H9 (cell line): ENCODE measurements around the gene B3GLCT. TPM values are rescaled to one million over a fixed set of nuclear protein-coding genes. Genes with fewer than 3 reads are reported as not detected.

Experiments used
- DNase-seq: peaks from one replicate; pipeline ENCODE4 v3.0.0-alpha.2; 2017
- H2AFZ ChIP-seq: one replicate; pipeline ENCODE4 v1.6.1; 2013; ENCODE audit warnings: mild to moderate bottlenecking, low read length, control low read depth, moderate library complexity
- H2AK5ac ChIP-seq: 2 replicates; pipeline ENCODE4 v1.6.1; 2013; ENCODE audit warnings: low read length, control low read depth, mixed read lengths; ENCODE audit not compliant: insufficient read length
- H2BK120ac ChIP-seq: one replicate; pipeline ENCODE4 v1.6.1; 2013; ENCODE audit warnings: low read depth, mild to moderate bottlenecking, low read length, control low read depth, inconsistent platforms; ENCODE audit not compliant: poor library complexity, severe bottlenecking
- H2BK12ac ChIP-seq: 2 replicates; pipeline ENCODE4 v1.6.1; 2013; ENCODE audit warnings: low read length, control low read depth, mixed read lengths, low read depth; ENCODE audit not compliant: insufficient read length
- H2BK15ac ChIP-seq: 2 replicates; pipeline ENCODE4 v1.6.1; 2013; ENCODE audit warnings: low read depth, low read length, control low read depth
- H2BK20ac ChIP-seq: one replicate; pipeline ENCODE4 v1.6.1; 2013; ENCODE audit warnings: low read depth, mild to moderate bottlenecking, low read length, control low read depth, inconsistent platforms; ENCODE audit not compliant: poor library complexity, severe bottlenecking
- H2BK5ac ChIP-seq: 2 replicates; pipeline ENCODE4 v1.6.1; 2013; ENCODE audit warnings: low read length, control low read depth, mixed read lengths; ENCODE audit not compliant: insufficient read length
- H3K14ac ChIP-seq: 2 replicates; pipeline ENCODE4 v1.6.1; 2013; ENCODE audit warnings: low read length, control low read depth; ENCODE audit not compliant: insufficient read depth
- H3K18ac ChIP-seq: 2 replicates; pipeline ENCODE4 v1.6.1; 2013; ENCODE audit warnings: low read depth, mild to moderate bottlenecking, mixed read lengths, low read length, control low read depth; ENCODE audit not compliant: insufficient read length
- H3K23ac ChIP-seq: 2 replicates; pipeline ENCODE4 v1.6.1; 2013; ENCODE audit warnings: low read length, control low read depth, mixed read lengths, low read depth; ENCODE audit not compliant: insufficient read length
- H3K23me2 ChIP-seq: 2 replicates; pipeline ENCODE4 v1.6.1; 2013; ENCODE audit warnings: low read depth, mild to moderate bottlenecking, mixed read lengths, low read length, control low read depth; ENCODE audit not compliant: insufficient read length, poor library complexity, severe bottlenecking
- H3K27ac ChIP-seq: 2 replicates; pipeline ENCODE4 v1.5.1; 2013; ENCODE audit warnings: low read length, control low read depth, mixed read lengths, low read depth; ENCODE audit not compliant: insufficient read length
- H3K27me3 ChIP-seq: 2 replicates; pipeline ENCODE4 v1.6.1; 2013; ENCODE audit warnings: low read length, control low read depth, inconsistent platforms; ENCODE audit not compliant: insufficient read depth
- H3K4ac ChIP-seq: 2 replicates; pipeline ENCODE4 v1.6.1; 2013; ENCODE audit warnings: low read depth, mild to moderate bottlenecking, control low read depth, inconsistent platforms, low read length, moderate library complexity
- H3K4me1 ChIP-seq: 2 replicates; pipeline ENCODE4 v1.6.1; 2013; ENCODE audit warnings: low read length, control low read depth, inconsistent platforms; ENCODE audit not compliant: insufficient read depth
- H3K4me2 ChIP-seq: 2 replicates; pipeline ENCODE4 v1.6.1; 2013; ENCODE audit warnings: low read length, control low read depth, mixed read lengths; ENCODE audit not compliant: insufficient read length, insufficient read depth
- H3K56ac ChIP-seq: 2 replicates; pipeline ENCODE4 v1.6.1; 2013; ENCODE audit warnings: low read depth, mild to moderate bottlenecking, mixed read lengths, low read length, control low read depth; ENCODE audit not compliant: insufficient read length
- H3K79me1 ChIP-seq: 2 replicates; pipeline ENCODE4 v1.6.1; 2013; ENCODE audit warnings: low read depth, mild to moderate bottlenecking, moderate library complexity, low read length, control low read depth, inconsistent platforms; ENCODE audit not compliant: insufficient read depth, poor library complexity, severe bottlenecking
- H3K79me2 ChIP-seq: 2 replicates; pipeline ENCODE4 v1.6.1; 2013; ENCODE audit warnings: low read length, control low read depth, inconsistent platforms; ENCODE audit not compliant: insufficient read depth
- H3K9ac ChIP-seq: 2 replicates; pipeline ENCODE4 v1.6.1; 2013; ENCODE audit warnings: low read length, control low read depth, mixed read lengths; ENCODE audit not compliant: insufficient read length; ENCODE audit errors: extremely low read depth
- H3K9me3 ChIP-seq: one replicate; pipeline ENCODE4 v1.6.1; 2013; ENCODE audit warnings: low read depth, low read length, inconsistent platforms; ENCODE audit not compliant: control insufficient read depth
- H3T11ph ChIP-seq: one replicate; pipeline ENCODE4 v1.6.1; 2013; ENCODE audit warnings: mild to moderate bottlenecking, low read length, control low read depth, inconsistent platforms
- H4K20me1 ChIP-seq: one replicate; pipeline ENCODE4 v1.6.1; 2013; ENCODE audit not compliant: control insufficient read depth, insufficient read length, insufficient read depth
- H4K5ac ChIP-seq: 2 replicates; pipeline ENCODE4 v1.6.1; 2013; ENCODE audit warnings: low read depth, mild to moderate bottlenecking, mixed read lengths, low read length, control low read depth; ENCODE audit not compliant: insufficient read length
- H4K8ac ChIP-seq: replicated peaks from 2 replicates; pipeline ENCODE4 v1.6.1; 2013; ENCODE audit warnings: low read length, control low read depth, mixed read lengths, low read depth; ENCODE audit not compliant: insufficient read length
- H4K91ac ChIP-seq: 2 replicates; pipeline ENCODE4 v1.6.1; 2013; ENCODE audit warnings: low read depth, mild to moderate bottlenecking, moderate library complexity, mixed read lengths, low read length, control low read depth; ENCODE audit not compliant: insufficient read length
- H3K27ac Mint-ChIP-seq, 3 experiments: 2 replicates in 2 of 3; 3 replicates in 1 of 3; pipeline ENCODE4 v1.8.0; 2020 to 2021; ENCODE audit warnings: mixed read lengths in 3 of 3, mild to moderate bottlenecking in 1 of 3, moderate library complexity in 1 of 3
- H3K27me3 Mint-ChIP-seq: 2 replicates; pipeline ENCODE4 v1.8.0; 2021; ENCODE audit warnings: low read depth, mild to moderate bottlenecking, moderate library complexity, mixed read lengths
- H3K36me3 Mint-ChIP-seq, 3 experiments: 2 replicates in 2 of 3; 3 replicates in 1 of 3; pipeline ENCODE4 v1.8.0; 2020 to 2021; ENCODE audit warnings: low read depth in 3 of 3, mixed read lengths in 3 of 3; ENCODE audit not compliant: insufficient read depth in 1 of 3
- H3K4me1 Mint-ChIP-seq, 2 experiments: 2 replicates each; pipeline ENCODE4 v1.8.0; 2020; ENCODE audit warnings: mixed read lengths in 2 of 2
- H3K4me3 Mint-ChIP-seq, 2 experiments: 2 replicates in 1 of 2; 3 replicates in 1 of 2; pipeline ENCODE4 v1.8.0; 2020 to 2021; ENCODE audit warnings: mild to moderate bottlenecking in 2 of 2, mixed read lengths in 2 of 2, moderate library complexity in 1 of 2
- H3K9me3 Mint-ChIP-seq, 2 experiments: 2 replicates in 1 of 2; 3 replicates in 1 of 2; pipeline ENCODE4 v1.8.0; 2020; ENCODE audit warnings: mild to moderate bottlenecking in 2 of 2, mixed read lengths in 2 of 2, moderate library complexity in 1 of 2
- CTCF ChIP-seq: fragments of 200-600 bp; sonication (generic); conservative IDR thresholded peaks from 3 replicates; pipeline ENCODE4 v1.8.0; 2021; ENCODE audit warnings: antibody characterized with exemption, mild to moderate bottlenecking
- WGBS: extraction: QIAGEN DNeasy Blood & Tissue Kit; methylation state at CpG from one replicate; pipeline ENCODE4 v1.1.7; 2013; ENCODE audit warnings: missing lambda C conversion rate, low lambda C conversion rate, mixed read lengths; ENCODE audit not compliant: insufficient read length; ENCODE audit errors: extremely low coverage; 5-methylcytosine and 5-hydroxymethylcytosine counted together
- total RNA-seq: library from RNA; stranded (reverse); gene quantifications from 2 replicates; pipeline ENCODE4 v1.2.1, GENCODE V29; 2021

The B3GLCT gene
- total RNA-seq, 1 experiment from 2014 or later: 5.4 TPM

- Histone ChIP-seq H3K18ac (no peak overlapping the region), H3K9me3 (no peaks in the 10 kb centered on the region), H4K20me1 (no peaks in the 10 kb centered on the region), H2BK12ac (no peak overlapping the region), H2BK5ac (no peak overlapping the region), H3K23ac (no peak overlapping the region), H4K91ac (no peak overlapping the region), H2BK15ac (no peak overlapping the region), H3K56ac (no peak overlapping the region), H3K14ac (no peak overlapping the region), H3K4me1 (no peaks in the 10 kb centered on the region), H3K4ac (no peak overlapping the region), H3T11ph (no peak overlapping the region), H4K8ac (no peak overlapping the region), H4K5ac (no peak overlapping the region), H2BK20ac (no peak overlapping the region), H3K23me2 (no peaks in the 10 kb centered on the region), H3K27me3 (no peaks in the 10 kb centered on the region), H2AFZ (no peak overlapping the region), H3K27ac (no peak overlapping the region), H2BK120ac (no peak overlapping the region), H3K79me1 (no peaks in the 10 kb centered on the region), H3K4me2 (no peak overlapping the region), H3K9ac (no peak overlapping the region), H2AK5ac (no peak overlapping the region), H3K79me2 (no peaks in the 10 kb centered on the region)
- WGBS: no CpG with 5 or more reads among the region's 4 CpGs
- Mint-ChIP-seq H3K27ac (no peak overlapping the region), H3K36me3 (no peaks in the 10 kb centered on the region), H3K4me3 (no peak overlapping the region), H3K9me3 (no peaks in the 10 kb centered on the region; a peak in 1 of 5 replicates), H3K27me3 (peaks cover 3% of the 10 kb centered on the region; the same call in 1 of the 2 replicates), H3K4me1 (peaks cover 9% of the 10 kb centered on the region in 2 experiments)
- TF ChIP-seq CTCF: no peak
- DNase-seq: no peak
Measured at GRCh38 chr13:31380715-31381114, 180.9 kb downstream of the B3GLCT start.

Other genes with a start within 250 kb of the B3GLCT start
- 141 and 145 TPM in 2 replicates for gene HSPH1, start 38.1 kb upstream of the B3GLCT start, total RNA-seq